GM18951 (cell line): ENCODE results near the gene S100G.
"Not testable (repeated sequence)": the region's sequence is repeated elsewhere in the genome, so short reads cannot be mapped to it uniquely, and the experiment has no call there.

Experiments
- POLR2A ChIP-seq: IDR thresholded peaks from 4 replicates; pipeline ENCODE4 v1.6.1; 2011; ENCODE audit warnings: mild to moderate bottlenecking; ENCODE audit not compliant: insufficient read length, insufficient read depth; ENCODE audit errors: extremely low read depth
- in situ Hi-C: fragments of 300-500 bp; cut with MboI; formaldehyde crosslinking; loops from one replicate; pipeline ENCODE4 v1.12.0; 2022; ENCODE audit warnings: low sequenced_read_pairs, mixed read lengths, inconsistent platforms; ENCODE audit not compliant: unreplicated experiment

S100G gene

GRCh38 chrX:16649858-16650257 is at the start of gene S100G:
Gene S100G (plus strand): TSS chrX:16650158. CDS start chrX:16651007, 849 bp downstream.
- no peak for TF ChIP-seq POLR2A
- in situ Hi-C loops: no loop called here

GRCh38 chrX:16601885-16602284 is 48.1 kb upstream of the S100G start:
- TF ChIP-seq POLR2A: no peak

GRCh38 chrX:16603235-16603634 is 46.7 kb upstream of the S100G start:
- in situ Hi-C loops: not testable (repeated sequence)

More at GRCh38 chrX:16601885-16602284, 48.1 kb upstream of the S100G start:
- in situ Hi-C loops: no loop called here

GRCh38 chrX:16603822-16604221 is 46.1 kb upstream of the S100G start:
- in situ Hi-C loops: no loop called here
- no peak for TF ChIP-seq POLR2A

- in situ Hi-C loops: no loop called here
- no peak for TF ChIP-seq POLR2A
Observed at GRCh38 chrX:16604337-16604736, 45.6 kb upstream of the S100G start.

- in situ Hi-C loops: no loop called here
- TF ChIP-seq POLR2A: no peak
Observed at GRCh38 chrX:16606142-16606720, 43.7 kb upstream of the S100G start.

GRCh38 chrX:16610121-16610621 is 39.8 kb upstream of the S100G start:
- in situ Hi-C loops: no loop called here
- no peak for TF ChIP-seq POLR2A

- in situ Hi-C loops: not testable (repeated sequence)
Observed at GRCh38 chrX:16610654-16611053, 39.3 kb upstream of the S100G start.

- TF ChIP-seq POLR2A: no peak
- in situ Hi-C loops: no loop called here
Observed at GRCh38 chrX:16612257-16612897, 37.6 kb upstream of the S100G start.

GRCh38 chrX:16617382-16617781 is 32.6 kb upstream of the S100G start:
- in situ Hi-C loops: no loop called here
- no peak for TF ChIP-seq POLR2A

GRCh38 chrX:16618422-16618821 is 31.5 kb upstream of the S100G start:
- no peak for TF ChIP-seq POLR2A
- in situ Hi-C loops: no loop called here

GRCh38 chrX:16619024-16619423 is 30.9 kb upstream of the S100G start:
- TF ChIP-seq POLR2A: no peak
- in situ Hi-C loops: no loop called here

- in situ Hi-C loops: not testable (repeated sequence)
Observed at GRCh38 chrX:16628511-16628910, 21.4 kb upstream of the S100G start.

GRCh38 chrX:16628946-16629595 is 20.9 kb upstream of the S100G start:
- in situ Hi-C loops: no loop called here
- no peak for TF ChIP-seq POLR2A
